Activated effector memory CD4-positive, alpha-beta T cell treated with anti-CD3 and anti-CD28 coated beads, Interleukin-2, amount 50 U/mL, for 16 hours (primary cell): ENCODE results near the gene TCF25.
"Not testable (repeated sequence)": the region's sequence is repeated elsewhere in the genome, so short reads cannot be mapped to it uniquely, and the experiment has no call there.

Experiments
- DNase-seq: peaks from one replicate; pipeline ENCODE4 v3.0.0-alpha.2; 2020

The TCF25 gene, protein sequence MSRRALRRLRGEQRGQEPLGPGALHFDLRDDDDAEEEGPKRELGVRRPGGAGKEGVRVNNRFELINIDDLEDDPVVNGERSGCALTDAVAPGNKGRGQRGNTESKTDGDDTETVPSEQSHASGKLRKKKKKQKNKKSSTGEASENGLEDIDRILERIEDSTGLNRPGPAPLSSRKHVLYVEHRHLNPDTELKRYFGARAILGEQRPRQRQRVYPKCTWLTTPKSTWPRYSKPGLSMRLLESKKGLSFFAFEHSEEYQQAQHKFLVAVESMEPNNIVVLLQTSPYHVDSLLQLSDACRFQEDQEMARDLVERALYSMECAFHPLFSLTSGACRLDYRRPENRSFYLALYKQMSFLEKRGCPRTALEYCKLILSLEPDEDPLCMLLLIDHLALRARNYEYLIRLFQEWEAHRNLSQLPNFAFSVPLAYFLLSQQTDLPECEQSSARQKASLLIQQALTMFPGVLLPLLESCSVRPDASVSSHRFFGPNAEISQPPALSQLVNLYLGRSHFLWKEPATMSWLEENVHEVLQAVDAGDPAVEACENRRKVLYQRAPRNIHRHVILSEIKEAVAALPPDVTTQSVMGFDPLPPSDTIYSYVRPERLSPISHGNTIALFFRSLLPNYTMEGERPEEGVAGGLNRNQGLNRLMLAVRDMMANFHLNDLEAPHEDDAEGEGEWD

DNA sequence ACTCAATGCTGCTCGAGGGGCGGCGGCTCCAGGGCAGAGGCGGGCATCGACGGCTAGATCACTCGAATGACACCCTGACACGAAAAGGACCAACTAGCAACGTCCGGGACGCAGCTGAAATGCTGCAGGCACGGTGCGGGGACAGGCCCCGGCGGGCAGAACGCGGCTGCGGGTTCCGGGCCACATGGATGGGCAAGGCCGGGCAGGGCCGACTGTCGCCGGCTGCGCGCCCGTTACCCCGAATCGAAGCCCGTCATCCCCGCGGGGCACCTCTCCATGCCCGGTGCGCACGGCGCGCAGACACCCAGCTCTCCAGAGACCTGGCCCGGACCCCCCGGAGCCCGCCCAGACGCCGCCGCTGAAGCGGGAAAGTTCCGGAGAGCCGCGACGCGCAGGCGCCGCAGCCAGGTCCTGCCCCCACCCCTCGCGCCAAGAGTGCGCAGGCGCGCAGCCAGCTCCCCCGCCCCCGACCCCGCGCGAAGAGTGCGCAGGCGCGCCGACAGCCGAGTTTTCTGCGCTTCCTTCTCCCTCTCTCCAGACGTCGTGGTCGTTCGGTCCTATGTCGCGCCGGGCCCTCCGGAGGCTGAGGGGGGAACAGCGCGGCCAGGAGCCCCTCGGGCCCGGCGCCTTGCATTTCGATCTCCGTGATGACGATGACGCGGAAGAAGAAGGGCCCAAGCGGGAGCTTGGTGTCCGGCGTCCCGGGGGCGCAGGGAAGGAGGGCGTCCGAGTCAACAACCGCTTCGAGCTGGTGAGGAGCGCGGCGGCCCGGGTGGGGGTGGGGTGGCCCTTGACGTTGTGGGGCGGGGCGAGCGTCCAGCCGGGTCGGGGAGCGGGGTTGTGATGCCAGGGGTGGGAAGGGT lies at the start of gene TCF25:
TSS of gene TCF25 (plus strand) at position 484 of the 863 bp plus-strand sequence. CDS start at position 560, 76 bp downstream.
- peak; percentile 94 for DNase-seq

DNA sequence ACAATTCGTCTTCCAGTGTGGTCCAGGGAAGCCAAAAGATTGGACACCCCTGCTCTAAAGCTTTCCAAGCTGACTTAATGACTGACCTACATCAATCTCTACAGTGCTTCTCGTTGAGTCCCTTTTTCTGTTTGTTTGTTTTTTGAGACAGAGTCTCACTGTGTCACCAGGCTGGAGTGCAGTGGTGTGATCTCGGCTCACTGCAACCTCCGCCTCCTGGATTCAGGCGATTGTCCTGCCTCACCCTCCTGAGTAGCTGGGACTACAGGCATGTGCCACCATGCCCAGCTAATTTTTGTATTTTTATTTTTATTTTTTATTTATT lies 49.6 kb upstream of the TCF25 start:
- DNase-seq: not testable (repeated sequence)

DNA sequence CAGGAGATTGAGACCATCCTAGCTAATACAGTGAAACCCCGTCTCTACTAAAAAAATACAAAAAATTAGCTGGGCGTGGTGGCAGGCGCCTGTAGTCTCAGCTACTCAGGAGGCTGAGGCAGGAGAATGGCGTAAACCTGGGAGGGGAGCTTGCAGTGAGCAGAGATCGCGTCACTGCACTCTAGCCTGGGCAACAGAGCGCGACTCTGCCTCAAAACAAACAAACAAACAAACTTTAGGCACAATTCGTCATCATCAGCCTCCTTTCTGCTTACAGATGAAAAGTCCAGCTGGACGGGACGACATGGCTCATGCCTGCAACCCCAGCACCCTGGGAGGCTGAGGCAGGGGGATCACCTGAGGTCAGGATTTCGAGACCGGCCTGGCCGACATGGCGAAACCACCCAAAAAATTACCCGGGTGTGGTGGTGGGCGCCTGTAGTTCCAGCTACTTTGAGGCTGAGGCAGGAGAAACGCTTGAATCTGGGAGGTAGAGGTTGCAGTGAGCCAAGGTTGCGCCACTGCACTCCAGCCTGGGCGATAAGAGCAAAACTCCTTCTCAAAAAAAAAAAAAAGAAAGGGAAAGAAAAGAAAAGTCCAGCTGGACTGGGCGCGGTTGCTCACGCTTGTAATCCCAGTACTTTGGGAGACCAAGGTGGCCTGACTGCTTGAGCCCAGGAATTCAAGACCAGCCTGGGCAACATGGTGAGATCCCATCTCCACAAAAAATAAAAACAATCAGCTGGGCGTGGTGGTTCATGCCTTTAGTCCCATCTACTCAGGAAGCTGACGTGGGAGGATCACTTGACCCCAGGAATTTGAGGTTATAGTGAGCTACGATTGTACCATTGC lies 46.6 kb upstream of the TCF25 start:
- no peak for DNase-seq

DNA sequence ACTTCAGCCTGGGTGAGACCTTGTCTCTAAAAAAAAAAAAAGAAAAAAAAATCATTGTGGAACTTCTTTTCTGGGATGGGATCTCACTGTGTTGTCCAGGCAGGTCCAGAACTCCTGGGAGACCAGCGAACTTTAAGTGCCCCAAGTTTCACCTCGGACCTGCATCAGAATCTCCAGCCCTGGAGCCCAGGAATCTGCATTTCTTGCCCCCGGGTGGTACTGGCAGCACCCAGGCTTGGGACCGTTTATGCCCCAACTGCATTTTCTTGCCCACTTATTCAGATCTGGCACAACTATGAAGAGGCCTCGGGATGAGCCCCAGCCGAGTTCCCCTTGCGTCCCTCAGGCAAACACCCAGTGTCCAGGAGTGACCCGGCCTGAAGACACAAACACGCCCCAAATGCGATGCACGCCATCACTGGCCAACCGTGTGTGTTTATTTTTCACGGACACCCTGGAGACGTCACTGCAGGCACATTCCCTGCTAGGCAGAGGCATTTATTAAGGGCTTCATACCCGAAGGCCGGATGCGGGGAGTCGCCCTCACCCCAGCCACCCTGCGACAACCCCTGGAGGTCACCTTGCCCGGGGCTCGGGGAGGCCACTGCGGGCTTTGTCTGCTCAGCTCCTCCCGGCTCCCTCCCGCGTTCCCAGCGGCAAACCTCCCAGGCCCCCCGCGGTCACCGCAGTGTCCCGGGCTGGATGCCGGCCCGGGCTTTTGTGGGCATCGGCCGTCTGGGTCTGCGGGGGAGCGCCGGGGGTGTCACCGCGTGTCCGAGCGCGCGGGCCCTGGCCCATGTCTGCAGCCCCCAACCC lies 45.8 kb upstream of the TCF25 start:
- DNase-seq: no peak

DNA sequence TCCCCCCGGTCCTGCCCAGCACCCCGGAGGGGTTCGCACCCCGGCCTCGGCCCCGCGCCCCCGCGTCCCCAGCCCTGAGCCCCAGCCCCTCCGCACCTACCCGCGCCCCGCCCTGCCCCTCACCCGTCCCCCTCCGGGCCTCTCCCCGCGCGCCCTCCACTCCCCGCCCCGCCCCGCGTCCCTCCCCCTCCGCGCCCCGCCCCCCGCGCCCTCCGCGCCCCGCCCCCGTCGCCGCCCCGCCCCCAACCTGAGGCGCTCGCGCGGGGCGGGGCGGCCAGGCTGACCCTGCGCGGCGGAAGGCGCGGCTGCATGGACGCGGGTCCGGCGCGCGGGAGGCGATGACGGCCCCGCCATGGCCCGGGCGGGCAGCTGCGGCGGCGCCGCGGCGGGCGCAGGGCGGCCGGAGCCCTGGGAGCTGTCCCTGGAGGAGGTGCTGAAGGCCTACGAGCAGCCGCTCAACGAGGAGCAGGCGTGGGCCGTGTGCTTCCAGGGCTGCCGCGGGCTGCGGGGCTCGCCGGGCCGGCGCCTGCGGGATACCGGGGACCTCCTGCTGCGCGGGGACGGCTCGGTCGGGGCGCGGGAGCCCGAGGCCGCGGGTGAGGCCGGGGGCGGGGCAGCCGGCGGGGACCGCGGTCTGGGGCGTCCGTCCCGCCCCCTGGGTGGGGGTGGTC lies 45.1 kb upstream of the TCF25 start, which contains the start of gene SPIRE2:
TSS of gene SPIRE2 (plus strand) at position 277 of the 671 bp plus-strand sequence. CDS start at position 353, 76 bp downstream.
- DNase-seq: peak; percentile 88

DNA sequence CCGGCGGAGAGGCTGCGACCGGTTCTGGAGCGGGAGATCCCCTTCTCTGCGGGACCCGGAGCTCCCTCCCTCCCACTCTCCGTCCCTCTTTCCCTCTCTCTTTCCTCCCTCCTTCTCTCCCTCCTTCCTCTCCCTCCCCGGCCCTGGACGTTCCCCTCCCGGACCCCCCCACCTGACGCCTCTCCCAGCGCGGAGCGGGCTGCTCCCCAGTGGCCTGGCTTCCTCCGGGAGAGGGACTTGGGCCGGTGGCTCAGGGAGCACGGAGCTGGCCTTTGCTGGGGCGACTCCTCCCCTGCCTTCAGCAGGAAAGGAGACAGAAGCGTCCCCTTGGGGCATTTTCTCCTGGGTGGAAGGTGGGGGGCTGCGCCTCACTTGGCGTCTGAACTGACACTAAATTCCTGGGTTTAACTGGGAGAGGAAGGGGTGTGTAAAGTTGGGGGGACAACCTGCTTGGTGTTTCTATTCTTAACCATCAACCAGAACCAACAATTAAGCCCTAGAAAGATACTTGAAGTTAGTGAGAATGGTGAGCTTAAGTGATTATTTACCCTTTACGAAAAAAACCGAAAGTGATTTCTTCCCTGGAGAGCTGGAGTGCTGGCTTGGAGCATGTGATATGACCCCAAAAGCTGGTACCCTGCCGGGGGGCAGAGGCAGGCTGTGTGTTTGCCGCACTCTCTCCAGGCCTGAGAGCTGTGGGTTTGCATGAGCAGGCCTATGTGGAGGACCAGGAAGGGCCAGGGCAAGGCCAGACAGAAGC lies 44.3 kb upstream of the TCF25 start:
- no peak for DNase-seq

DNA sequence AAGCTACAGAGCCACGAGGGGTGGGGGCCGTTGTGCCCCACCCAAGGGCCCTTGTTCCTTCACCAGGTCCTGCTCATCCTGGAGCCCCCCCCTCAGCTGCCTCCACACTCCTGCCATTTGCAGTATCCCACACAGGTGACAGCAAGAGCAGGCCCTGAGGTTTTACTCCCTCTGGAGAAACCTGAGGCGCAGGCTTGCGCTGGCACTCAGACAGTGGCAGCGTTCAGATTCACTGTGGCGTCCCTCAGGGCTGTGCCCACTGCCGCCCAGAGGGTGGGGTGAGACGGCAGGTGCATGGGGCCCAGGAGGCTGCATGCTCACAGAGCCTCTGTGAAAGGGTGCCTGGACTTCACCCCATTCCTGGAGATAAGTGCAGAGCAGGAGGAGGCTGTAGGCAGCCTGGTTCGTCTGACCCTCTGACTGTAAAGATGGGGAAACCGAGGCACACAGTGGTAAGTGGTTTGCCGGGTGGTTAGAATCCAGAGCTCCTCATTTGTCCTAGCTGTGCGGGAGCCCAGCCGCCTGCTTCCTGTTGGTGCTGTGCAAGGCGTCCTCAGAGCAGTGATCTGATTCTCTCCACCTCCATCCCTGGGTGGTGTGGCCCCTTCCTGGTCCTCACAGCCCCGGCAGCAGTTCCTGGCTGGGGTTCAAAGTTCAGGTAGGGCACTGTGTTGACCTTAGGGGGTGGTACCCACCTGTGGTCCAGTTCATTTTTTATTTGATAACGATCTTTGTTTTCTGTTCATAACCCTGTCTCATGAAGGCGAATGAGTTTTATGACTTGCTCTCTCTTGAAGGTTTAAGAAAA lies 43.6 kb upstream of the TCF25 start:
- DNase-seq: no peak

DNA sequence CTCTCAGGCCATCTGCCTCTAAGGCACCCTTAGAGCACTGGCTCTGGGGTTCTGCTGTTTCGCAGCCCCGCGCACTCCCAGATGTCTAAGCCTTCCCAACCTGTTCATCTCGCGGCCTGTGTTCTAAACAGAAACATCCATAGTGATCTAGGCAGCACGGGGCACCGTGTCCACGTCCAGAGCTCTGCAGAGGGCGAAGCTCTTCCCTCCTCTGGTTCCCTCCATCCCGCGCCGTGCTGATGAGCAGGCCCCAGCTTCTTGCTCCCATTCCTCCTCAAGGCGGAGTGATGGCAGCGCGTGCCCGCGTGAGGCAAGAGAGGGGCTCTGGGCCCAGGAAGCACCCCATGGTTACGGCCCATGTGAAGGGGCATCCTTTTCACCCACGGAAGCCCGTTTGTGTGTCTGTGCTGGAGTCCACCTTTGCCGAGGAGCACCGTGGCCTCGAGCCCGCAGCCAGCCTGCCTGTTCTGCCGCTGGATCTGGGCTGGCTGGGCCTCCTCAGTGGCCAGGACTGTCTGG lies 41.5 kb upstream of the TCF25 start:
- no peak for DNase-seq

DNA sequence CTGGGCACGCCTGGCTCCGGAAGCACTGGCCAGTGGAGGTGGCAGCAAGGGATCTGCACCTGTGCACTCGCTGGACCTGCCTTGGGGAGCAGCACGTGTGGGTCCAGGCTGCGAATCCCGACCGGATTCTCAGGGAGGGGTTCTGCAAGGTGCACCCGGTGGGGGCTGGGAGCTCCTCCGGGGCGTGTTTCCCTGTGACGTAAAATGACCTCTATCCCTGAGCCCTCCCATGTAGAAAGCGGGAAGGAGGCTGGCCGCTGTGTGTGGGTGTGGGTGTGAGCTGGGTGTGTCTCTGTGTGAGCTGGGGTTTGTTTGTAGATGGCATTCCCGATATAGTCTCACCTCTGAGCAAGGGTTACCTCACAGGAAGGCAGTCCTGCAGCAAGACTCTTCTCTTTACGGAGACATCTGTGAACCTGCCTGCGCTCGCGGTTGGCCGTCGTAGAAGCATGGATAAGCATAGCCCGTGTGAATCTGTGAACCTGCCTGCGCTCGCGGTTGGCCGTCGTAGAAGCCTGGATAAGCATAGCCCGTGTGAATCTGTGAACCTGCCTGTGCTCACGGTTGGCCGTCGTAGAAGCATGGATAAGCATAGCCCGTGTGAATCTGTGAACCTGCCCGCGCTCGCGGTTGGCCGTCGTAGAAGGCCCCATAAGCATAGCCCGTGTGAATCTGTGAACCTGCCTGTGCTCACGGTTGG lies 39.6 kb upstream of the TCF25 start:
- not testable (repeated sequence) for DNase-seq

DNA sequence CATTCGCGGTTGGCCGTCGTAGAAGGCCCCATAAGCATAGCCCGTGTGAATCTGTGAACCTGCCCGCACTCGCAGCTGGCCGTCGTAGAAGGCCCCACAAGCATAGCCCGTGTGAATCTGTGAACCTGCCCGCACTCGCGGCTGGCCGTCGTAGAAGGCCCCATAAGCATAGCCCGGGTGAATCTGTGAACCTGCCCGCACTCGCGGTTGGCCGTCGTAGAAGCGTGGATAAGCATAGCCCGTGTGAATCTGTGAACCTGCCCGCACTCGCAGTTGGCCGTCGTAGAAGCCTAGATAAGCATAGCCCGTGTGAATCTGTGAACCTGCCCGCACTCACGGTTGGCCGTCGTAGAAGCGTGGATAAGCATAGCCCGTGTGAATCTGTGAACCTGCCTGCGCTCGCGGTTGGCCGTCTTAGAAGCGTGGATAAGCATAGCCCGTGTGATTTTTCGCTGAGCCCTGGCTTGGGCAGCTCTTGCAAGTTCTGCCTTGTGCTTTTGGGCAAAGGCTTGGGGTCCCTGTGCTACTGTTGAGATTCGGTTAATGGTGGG lies 38.5 kb upstream of the TCF25 start:
- not testable (repeated sequence) for DNase-seq

DNA sequence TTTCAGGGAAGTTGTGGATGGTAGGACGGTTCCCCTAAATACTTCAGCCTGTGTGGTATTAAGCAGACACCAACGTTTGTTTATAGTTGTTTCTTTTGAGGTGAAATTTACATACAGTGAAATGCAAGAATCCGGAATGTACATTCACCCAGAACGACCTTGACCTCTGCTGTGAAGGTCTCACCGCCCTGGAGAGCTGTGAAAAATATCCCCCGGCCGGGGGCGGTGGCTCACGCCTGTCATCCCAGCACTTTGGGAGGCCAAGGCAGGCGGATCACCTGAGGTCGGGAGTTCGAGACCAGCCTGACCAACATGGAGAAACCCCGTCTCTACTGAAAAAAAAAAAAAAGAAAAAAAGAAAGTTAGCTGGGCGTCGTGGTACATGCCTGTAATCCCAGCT lies 36.9 kb upstream of the TCF25 start:
- DNase-seq: not testable (repeated sequence)

DNA sequence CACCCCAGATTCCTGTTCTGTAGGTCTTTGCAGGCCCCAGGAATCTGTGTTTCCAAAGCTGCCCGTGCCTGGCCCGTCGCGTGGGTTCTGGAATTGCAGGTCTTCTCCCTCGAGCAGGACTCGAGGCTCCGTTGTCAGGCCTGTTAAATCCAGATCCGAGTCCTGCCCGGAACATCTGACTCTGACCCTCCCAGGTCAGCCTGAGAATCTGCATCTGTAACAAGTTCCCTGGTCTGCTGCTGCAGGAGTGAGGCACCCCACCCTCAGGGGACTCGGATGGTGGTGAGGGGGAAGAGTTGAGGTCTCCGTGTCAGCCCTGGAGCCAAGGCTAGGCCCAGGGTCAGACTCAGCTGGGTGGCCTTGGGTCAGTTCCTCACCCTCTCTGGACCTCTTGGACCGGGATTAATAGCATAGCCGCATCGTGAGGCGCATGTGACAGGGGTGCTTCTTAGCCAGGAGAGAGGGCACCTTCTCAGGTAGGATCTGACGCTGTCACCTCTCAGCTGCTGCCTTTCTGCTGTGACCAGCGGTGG lies 36.3 kb upstream of the TCF25 start:
- no peak for DNase-seq

DNA sequence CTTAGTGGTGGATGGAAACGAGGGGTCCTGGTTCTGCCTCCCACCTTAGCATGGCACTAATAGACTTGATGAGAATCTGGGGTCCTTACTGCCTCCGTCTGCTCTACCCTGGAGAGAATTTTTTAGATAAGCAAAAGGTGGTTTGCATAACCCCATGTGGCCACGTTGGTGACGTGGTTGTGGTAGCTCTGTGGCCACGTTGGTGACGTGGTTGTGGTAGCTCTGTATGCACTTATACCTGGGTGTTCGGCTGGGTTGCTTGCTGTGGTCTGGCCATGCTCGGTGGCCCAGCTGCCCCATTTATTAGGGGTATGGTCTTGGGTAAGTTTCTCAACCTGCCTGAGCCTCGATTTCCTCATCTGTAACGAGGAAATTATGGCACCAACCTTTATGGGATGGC lies 32.1 kb upstream of the TCF25 start:
- no peak for DNase-seq

DNA sequence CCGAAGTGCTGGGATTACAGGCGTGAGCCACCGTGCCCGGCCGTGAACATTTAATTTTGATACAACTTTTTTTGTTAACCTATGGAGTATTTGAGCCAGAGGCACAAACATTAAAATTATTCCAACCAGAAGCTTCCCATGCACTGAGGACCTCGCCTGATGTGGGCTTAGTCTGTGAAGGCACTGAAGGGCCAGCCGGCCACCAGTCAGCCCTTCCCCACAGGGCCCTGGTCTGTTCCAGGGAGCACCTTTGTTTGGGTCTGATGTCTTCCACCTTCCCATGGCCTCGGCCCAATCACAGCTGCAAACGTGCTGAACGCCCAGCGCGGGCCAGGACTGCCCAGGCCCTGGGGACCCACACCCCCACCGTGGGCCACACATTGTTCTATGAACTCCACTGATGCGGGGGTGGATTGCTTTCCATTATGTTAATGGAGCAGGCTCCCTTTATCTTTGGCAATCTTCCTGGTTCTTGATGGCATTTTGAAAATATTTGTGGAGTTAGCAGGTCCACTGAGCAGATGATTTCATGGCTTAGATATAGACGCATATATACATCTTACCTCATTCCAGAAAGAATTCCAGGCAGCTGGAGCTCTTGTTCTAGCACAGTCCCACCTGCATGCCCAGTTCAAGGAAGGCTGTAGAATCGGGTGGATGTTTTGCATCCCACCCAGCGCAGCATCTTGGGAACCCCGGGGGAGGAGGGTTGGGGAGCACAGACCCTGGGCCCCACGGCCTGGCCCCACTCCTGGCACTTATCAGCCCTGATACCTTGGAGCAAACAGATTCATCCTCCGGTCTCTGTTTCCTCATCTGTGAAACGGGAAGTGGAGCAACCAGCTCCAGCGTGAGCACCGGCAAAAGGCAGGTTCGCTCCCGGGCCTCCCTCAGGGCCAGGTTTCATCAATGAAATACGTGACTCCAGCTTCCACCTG lies 30.7 kb upstream of the TCF25 start:
- no peak for DNase-seq

DNA sequence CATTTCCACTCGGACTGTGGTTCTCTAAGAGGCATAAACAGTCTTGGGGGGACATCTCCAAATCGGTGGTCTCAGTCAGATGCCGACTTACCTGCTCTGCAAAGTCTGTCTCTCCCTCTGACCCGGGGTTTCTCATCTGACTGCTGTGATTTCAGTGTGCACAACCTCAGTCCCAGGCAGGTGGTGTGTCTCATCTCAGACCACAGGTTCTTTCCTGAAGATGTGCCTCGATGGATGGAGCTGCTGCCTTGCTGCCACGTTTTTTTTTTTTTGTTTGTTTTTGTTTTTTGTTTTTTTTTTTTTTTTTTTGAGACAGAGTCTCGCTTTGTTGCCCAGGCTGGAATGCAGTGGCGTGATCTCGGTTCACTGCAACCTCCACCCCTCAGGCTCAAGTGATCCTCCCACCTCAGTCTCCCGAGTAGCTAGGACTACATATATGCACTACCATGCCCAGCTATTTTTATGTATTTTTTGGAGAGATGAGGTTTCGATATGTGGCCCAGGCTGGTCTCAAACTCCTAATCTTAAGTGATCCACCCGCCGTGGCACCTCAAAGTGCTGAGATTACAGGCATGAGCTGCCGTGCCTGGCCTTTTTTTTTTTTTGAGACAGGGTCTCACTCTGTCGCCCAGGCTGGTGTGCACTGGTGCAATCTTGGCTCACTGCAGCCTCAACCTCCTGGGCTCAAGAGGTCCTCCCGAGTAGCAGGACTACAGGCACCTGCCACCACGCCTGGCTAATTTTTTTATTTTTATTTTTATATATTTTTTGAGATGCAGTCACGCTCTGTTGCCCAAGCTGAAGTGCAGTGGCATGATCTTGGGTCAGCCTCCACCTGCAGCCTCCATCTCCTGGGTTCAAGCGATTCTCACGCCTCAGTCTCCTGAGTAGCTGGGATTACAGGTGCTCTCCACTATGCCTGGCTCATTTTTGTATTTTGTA lies 29.7 kb upstream of the TCF25 start:
- DNase-seq: no peak
